Omental fat pad (tissue), 4 donors: Measurements from ENCODE around the gene GAGE10. TPM values are rescaled to one million over a fixed set of nuclear protein-coding genes. Genes with fewer than 3 reads are reported as not detected.

Experiments used
- ATAC-seq: fragments of 150-250 bp; one replicate; pipeline ENCODE4 v1.9.1; 2016; ENCODE audit warnings: mild to moderate bottlenecking, moderate library complexity; ENCODE audit not compliant: low FRiP score
- DNase-seq: peaks from one replicate; pipeline ENCODE4 v3.0.0-alpha.2; 2019; ENCODE audit warnings: low spot score
- total RNA-seq, 4 donors: library from RNA; depleted of rRNA; stranded (reverse); fragments of >200 nt; gene quantifications; one replicate each; pipeline ENCODE4 v1.1.0, GENCODE V29; 2016
- TF ChIP-seq, protein P1 (sequence below), 3 donors: fragments of 450-650 bp; IDR thresholded peaks; one replicate each; pipeline ENCODE4 v1.5.1; 2016 to 2017; ENCODE audit warnings: antibody characterized with exemption in 3 of 3, mild to moderate bottlenecking in 3 of 3, moderate library complexity in 2 of 3

Gene GAGE10
- total RNA-seq, 4 donors from 2014 or later: not detected

DNA sequence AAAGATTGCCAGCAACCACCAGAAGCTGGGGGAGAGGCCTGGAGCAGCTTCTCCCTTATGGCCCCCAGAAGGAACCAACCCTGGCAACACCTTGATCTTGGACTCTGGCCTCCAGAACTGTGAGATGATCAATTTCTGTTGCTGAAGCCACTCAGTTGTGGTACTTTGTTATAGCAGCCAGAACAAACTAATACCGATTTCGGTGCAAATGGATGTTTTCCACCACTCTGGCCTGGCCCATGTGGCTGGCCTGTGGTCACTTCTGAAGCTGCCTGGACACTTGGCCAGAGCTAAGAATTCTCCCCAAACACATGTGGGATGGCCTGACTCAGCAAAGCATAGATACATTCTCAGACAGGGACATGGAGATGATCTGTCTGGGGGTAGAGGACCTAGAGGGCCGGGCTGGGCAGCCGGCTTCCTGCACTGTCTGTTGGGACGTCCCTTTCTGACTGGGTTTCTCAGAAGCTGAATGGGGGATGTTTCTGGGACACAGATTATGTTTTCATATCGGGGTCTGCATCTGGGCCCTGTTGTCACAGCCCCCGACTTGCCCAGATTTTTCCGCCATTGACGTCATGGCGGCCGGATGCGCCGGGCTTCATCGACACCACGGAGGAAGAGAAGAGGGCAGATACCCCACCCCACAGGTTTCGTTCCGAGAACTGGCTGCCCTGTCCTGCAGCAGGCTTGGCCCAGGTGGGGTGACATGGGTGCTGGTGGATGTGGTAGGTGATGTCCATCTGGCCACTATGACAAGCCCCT lies 43.0 kb upstream of the GAGE10 start:
- DNase-seq: no peak
- ATAC-seq: no peak
- TF ChIP-seq, protein P1, sequence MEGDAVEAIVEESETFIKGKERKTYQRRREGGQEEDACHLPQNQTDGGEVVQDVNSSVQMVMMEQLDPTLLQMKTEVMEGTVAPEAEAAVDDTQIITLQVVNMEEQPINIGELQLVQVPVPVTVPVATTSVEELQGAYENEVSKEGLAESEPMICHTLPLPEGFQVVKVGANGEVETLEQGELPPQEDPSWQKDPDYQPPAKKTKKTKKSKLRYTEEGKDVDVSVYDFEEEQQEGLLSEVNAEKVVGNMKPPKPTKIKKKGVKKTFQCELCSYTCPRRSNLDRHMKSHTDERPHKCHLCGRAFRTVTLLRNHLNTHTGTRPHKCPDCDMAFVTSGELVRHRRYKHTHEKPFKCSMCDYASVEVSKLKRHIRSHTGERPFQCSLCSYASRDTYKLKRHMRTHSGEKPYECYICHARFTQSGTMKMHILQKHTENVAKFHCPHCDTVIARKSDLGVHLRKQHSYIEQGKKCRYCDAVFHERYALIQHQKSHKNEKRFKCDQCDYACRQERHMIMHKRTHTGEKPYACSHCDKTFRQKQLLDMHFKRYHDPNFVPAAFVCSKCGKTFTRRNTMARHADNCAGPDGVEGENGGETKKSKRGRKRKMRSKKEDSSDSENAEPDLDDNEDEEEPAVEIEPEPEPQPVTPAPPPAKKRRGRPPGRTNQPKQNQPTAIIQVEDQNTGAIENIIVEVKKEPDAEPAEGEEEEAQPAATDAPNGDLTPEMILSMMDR (IDR thresholded peaks at IDR 0.05): no peak

DNA sequence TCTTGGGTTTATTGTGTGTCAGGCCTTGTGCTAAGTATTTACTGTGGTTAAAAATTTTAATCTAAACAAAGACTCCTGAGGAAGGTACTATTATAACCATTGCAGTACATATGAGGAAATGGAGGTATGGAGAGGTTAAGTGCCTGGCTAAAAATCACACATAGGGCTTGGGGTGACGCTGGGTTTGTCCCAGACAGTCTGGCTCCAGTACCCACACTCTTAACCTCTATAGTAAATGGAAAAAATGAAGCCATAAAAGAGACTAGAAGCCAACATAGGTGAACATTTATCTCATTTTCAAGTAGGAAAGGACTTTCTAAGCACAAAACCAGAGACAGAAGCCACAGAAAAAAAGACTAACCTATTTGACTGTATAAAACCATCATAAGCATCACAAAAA lies 40.8 kb upstream of the GAGE10 start:
- DNase-seq (no peak), ATAC-seq (no peak)
- TF ChIP-seq, protein P1 (IDR thresholded peaks at IDR 0.05): no peak

DNA sequence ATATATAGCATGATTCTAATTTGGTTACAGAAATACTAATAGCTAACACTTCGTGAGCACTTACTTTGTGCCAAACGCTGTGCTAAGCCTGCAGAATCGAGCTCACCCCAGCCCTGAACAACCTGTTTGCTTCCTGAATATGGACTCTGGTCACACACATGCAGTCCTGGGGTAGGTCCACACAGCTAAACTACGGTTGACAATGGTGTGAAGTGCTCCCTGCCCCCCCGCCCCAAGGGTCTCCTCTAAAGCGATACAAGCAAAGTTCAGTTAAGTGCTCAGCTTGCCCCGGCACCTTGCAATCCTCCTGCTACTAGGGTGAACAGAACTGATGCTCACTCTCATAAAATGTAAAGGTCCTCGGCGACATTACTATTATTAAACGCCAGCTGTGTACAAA lies 39.8 kb upstream of the GAGE10 start:
- TF ChIP-seq, protein P1 (IDR thresholded peaks at IDR 0.05): no peak
- DNase-seq (no peak), ATAC-seq (no peak)

DNA sequence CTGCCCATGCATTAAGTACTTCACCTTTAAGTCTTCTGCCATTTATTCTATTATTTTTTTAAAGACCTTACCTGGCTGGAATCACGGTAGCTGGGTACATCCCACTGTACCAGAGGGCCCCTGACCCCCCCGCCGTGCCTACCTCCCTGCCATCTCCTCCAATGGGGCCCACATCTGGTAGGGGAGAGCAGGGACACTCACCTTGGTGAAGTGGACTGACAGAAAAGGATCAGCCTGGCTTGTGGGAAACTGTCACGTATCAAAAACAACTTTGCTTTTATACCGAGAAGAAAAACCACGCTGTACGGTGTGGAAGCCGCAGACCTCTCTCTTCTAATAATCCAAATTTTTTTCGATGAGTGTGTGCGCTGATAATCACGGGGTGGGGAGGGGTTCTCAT lies 39.0 kb upstream of the GAGE10 start, which contains the start of gene FOXP3:
Gene FOXP3 (minus strand): TSS at position 251 of the 400 bp plus-strand sequence. CDS start 6,205 bp downstream, outside the sequence.
- ATAC-seq (no peak), DNase-seq (no peak)
- TF ChIP-seq, protein P1 (IDR thresholded peaks at IDR 0.05): no peak

DNA sequence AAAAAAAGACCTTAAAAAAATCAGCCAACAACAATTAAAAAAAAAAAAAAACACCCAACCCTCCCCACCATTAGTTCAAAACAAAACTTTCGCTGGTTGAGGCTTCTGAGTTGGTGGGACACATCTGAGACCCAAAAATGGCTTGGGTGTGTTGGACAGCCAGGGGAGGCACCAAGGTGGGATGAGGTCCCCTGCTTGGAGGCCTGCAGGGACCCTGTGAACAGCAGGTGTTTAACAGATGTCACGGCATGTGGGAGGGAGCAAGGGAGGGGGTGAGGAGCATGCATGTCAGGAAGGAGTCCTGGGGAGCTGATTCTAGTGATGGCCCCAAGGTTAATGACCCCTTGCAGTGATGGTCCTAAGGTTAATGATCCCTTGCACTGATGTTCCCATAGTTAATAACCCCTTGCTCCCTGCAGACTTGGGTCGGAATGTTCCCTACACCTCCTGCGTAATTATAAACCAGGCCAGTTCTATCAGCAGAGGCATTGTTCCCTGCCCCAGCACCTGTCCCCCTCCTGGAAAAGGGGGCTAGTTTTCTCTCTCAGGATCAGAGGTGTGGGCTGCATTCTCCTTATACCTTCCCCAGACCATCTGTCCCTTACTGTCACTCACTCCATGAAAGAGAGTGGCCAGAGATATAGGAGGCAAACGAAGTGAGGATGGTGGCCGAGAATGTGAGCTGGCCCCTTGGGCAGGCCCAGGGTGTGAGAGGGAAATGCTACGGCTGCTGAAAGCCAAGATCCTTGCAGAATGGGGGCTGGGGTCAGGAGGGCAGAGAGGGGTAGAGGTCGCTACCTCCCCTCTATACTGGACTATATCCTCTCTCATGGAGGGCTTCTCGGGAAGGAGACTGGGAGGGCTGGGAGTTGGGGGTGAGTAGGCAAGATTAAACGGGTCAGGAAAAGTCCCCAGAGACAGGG lies 36.7 kb upstream of the GAGE10 start:
- no peak for ATAC-seq
- TF ChIP-seq, protein P1 (IDR thresholded peaks at IDR 0.05): no peak
- no peak for DNase-seq

DNA sequence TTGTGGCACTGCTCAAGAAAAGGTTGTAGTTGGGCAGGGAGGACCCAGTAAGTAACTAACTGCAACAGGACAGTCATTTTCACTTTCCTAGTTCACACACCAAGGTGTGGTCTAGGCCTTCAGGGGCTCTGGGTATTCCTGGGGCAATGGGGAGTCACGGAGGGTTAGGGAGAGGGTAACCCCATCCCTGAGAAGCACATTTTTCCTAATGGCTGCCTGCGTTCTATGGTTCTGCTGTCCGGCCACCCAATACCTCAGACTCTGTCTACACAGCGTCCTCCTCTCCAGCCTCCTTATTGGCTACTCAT lies 34.8 kb upstream of the GAGE10 start:
- ATAC-seq: no peak

More for the DNA sequence above, 34.8 kb upstream of the GAGE10 start:
- DNase-seq: no peak
- TF ChIP-seq, protein P1 (IDR thresholded peaks at IDR 0.05): no peak
